Activated CD4-positive, alpha-beta T cell treated with anti-CD3 and anti-CD28 coated beads, Interleukin-2, amount 50 U/mL, for 24 hours (primary cell): Measurements from ENCODE around the gene CDHR5.

Experiments
- DNase-seq, 2 donors: peaks; one replicate each; pipeline ENCODE4 v3.0.0-alpha.2; 2020; ENCODE audit warnings: low read depth in 1 of 2, low spot score in 1 of 2

The CDHR5 gene

DNA sequence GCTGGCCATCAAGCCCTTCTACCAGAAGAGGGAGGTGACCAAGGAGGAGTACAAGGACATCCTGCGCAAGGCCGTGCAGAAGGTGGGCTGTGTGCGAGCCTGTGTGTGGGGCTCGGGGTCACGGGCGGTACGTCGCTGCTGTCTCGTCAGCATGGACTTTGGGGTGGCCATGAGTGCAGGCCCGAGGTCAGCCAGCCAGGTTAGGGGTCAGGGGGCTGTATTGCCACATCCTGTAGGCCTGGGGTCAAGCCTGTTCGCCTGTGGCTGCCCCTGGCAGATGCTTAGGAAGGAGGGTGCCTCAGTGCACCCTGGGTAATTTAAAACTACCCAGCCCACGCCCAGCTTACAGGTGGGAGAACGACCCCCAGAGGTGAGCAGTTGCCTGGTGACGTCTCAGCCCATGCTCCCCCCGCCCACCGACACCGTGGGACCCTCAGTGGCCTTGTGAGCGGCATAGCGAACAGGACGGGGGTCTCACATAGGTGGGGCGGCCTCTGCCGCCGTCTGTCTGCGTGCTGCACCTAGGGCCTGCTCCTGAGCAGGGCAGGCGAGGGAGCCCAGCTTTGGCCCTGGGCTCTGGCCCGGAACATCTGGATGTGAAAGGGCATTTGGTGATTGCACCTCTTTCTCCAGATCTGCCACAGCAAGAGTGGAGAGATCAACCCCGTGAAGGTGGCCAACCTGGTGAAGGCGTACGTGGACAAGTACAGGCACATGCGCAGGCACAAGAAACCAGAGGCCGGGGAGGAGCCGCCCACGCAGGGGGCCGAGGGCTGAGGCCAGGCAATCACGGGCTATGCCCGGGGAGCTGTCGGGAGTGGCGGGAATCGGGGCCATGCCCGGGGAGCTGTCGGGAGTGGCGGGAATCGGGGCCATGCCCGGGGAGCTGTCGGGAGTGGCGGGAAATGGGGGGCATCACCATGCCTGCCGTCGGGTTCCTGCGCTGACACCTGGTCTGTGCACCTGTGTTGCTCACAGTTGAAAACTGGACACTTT, 13.5 kb downstream of the CDHR5 start:
- DNase-seq, result no peak

DNA sequence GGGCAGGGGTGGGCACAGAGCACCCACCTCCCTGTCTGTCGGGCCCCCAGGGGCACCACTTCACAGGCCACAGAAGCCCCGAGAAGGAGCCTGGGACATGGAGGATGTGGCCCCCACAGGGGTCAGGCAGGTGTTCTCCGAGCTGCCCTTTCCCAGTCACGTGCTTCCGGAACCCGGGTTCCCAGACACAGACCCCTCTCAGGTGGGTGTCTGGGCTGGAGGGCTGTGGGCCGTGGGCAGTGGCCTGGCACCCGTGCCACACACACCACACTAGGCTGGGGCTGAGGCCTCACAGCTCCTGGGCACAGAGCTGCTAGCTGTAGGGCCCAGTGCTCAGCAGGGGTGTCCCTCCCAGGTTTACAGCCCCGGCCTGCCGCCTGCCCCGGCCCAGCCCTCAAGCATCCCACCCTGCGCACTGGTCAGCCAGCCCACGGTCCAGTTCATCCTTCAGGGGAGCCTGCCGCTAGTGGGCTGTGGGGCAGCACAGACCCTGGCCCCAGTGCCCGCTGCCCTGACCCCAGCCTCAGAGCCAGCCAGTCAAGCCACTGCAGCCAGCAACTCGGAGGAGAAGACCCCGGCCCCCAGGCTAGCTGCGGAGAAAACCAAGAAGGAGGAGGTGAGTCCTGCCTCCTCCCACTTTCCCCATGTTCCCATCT, 14.5 kb downstream of the CDHR5 start:
- DNase-seq, result no peak

DNA sequence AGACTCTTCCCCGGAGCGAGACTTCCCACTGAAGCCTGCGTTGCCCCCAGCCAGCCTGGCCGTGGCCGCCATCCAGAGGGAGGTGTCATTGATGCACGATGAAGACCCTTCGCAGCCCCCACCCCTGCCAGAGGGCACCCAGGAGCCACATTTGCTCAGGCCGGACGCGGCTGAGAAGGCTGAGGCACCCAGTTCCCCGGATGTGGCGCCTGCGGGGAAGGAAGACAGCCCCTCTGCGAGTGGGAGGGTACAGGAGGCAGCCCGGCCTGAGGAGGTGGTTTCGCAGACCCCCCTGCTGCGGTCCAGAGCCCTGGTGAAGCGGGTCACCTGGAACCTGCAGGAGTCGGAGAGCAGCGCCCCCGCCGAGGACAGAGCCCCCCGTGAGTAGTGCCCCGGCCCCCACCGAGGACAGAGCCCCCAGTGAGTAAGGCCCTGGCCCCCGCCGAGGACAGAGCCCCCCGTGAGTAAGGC, 15.4 kb downstream of the CDHR5 start:
- DNase-seq, result no peak

DNA sequence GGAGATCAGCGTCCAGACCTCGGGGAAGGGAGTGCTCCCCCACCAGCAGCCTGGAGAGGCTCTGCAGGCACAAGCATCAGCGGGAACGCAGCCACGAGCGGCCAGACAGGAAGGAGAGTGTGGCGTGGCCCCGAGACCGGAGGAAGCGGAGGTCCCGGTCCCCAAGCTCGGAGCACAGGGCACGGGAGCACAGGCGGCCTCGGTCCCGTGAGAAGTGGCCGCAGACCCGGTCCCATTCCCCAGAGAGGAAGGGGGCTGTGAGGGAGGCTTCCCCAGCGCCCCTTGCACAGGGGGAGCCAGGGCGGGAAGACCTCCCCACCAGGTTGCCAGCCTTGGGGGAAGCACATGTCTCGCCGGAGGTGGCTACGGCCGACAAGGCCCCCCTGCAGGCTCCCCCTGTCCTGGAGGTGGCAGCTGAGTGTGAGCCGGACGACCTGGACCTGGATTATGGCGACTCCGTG, 15.9 kb downstream of the CDHR5 start:
- no peak for DNase-seq

DNA sequence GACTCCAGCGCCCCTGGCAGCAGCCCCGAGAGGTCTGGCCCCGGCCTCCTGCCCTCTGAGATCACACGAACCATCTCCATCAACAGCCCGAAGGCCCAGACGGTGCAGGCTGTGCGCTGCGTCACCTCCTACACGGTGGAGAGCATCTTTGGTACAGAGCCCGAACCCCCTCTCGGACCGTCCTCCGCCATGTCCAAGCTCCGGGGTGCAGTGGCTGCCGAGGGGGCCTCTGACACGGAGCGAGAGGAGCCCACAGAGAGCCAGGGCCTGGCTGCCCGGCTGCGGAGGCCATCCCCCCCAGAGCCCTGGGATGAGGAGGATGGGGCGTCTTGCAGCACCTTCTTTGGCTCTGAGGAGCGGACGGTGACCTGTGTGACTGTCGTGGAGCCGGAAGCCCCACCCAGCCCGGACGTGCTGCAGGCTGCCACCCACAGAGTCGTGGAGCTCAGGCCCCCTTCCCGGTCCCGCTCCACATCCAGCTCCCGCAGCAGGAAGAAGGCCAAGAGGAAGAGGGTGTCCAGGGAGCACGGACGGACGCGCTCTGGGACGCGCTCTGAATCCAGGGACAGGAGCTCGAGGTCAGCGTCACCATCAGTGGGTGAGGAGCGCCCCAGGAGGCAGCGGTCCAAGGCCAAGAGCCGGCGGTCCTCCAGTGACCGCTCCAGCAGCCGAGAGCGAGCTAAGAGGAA, 16.6 kb downstream of the CDHR5 start:
- no peak for DNase-seq

DNA sequence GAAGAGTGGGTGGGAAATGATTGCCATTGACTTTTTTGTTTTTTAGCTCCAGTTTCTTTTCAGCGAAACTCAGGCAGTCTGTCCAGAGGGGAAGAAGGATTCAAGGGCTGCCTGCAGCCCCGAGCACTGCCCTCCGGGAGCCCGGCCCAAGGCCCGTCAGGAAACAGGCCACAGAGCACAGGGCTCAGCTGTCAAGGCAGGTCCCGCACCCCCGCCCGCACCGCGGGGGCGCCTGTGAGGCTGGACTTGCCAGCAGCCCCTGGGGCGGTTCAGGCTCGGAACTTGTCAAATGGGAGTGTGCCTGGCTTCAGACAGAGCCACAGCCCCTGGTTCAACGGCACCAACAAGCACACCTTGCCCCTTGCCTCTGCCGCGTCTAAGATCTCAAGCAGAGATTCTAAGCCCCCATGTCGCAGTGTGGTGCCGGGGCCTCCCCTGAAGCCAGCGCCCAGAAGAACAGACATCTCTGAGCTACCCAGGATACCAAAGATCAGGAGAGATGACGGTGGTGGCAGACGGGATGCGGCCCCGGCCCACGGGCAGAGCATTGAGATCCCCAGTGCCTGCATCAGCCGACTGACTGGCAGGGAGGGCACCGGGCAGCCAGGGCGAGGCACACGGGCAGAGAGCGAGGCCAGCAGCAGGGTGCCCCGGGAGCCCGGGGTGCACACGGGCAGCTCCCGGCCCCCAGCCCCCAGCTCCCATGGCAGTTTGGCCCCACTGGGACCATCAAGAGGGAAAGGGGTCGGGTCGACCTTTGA, 17.6 kb downstream of the CDHR5 start:
- no peak for DNase-seq

DNA sequence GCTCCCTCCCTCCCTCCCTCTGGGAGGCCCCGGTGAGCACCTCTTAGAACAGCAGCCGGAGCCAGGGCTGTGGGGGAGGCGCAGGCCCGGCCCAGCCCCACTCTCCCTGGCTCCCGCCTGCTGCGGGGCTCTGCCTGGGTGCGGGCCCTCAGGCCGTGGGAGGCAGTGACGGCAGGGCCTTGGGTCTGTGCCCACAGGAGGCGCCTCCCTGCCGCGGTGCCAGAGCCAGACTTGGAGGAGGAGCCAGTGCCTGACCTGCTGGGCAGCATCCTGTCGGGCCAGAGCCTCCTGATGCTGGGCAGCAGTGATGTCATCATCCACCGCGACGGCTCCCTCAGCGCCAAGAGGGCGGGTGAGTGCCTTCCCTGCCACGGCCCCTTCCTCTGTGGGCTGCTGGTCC, 18.5 kb downstream of the CDHR5 start:
- no peak for DNase-seq

DNA sequence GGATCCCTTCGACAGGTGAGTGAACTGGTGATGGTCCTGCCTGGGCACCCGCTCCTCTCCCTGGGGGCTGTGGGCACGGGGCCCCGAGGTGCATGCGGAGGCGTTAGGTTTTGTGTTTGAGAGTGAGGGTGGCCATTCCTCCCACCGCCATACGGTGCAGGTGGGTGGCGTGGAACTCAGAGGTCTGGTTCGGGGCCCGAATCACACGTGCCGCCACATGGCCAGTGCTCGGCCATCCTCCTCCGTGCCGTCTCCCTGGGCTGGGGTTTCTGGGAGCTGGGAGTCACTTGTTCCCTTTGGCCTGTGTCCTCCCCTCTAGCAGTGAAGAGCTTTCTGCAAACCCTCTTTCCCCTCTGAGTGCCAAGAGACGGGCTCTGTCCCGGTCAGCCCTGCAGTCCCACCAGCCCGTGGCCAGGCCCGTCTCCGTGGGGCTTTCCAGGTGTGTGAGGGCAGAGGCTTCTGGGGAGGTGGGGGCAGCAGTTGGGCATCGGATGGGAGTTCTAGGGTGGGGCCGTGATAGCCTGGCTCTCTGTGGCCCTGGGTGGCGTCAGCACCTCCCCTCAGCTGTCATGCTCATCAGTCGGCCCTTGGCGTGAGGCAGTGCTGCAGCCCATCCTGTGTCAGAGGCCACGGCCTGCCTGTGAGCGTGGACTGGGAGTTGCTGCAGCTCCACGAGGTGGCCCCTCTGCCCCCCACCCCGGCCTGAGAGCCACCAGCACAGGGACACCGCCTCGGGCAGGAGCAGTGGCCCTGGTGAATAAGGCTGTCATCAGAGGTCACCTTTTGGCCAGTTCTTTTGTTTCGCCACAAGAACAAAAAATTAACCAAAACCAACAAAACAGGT, 19.2 kb downstream of the CDHR5 start:
- DNase-seq, result no peak

DNA sequence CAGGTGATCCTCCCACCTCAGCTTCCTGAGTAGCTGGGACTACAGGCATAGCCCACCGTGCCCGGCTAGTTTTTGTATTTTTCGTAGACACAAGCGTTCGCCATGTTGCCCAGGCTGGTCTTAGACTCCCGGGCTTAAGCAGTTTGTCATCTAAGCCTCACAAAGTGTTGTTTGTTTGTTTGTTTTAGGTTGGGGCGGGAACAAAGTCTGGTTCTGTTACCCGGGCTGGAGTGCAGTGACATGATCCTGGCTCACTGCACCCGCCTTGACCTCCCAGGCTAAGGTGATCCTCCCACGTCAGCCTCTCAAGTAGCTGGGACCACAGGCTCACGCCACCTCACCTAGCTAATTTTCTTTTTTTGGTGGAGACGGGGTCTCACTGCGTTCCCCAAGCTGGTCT, 21.6 kb downstream of the CDHR5 start:
- DNase-seq, result no peak

DNA sequence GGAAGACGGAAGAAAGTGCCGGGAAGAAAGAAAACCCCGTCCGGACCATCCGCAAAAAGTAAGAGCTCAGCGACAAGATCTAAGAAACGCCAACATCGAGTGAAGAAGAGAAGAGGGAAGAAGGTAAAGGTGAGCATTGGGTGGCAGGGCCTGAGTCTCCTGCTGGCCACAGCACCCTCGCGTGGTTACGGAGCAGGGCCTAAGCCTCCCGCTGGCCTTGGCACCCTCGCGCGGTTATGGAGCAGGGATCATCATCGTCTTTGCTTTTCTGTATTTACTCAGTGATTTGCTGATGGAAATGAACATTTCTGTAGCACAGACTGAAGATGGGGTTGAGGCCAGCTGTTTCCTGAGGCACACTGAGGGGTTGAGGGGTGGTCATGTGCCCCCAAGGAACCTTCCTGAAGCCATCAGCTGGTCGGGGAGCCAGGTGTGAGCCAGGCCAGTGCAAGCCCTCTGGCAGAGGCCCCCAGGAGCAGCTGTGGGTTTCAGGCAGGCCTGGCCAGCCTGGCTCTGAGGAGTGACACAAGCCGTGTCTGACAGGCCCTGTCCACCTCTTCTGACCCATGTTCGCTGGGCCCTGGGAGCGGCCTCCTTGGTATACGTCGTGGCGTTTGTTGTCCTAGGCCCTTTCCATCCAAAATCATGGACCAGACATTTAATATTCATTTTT, 23.0 kb downstream of the CDHR5 start:
- no peak for DNase-seq

DNA sequence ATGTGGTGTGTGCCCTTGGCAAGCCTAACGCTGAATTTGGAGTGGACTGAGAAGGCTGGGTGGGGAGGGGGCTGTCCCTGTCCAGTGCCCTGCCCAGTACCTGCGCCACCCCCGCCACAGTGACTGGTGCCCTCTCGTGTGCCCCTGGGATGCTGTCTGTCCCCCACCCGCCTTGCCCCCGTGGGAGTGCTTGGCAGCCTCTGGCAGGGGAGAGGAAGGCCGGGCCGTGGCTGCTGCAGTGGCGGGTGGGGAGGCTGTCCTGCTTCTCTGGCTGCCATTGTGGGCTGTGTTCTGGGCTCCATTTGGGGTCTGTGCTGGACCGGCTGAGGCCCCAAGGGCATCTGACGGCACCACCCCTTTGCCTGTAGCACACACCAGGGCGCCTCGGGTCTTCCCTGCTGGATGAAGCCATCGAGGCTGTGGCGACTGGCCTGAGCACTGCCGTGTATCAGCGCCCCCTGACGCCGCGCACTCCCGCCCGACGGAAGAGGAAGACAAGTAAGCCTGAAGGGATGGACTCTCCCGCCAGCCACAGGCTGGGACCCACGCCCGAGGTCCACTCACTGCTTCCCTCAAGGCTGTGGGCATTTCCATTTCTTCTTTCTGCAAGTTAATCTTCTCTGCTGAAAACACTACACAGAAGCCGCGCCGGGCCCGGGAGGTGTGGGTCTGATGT, 26.6 kb downstream of the CDHR5 start:
- no peak for DNase-seq

DNA sequence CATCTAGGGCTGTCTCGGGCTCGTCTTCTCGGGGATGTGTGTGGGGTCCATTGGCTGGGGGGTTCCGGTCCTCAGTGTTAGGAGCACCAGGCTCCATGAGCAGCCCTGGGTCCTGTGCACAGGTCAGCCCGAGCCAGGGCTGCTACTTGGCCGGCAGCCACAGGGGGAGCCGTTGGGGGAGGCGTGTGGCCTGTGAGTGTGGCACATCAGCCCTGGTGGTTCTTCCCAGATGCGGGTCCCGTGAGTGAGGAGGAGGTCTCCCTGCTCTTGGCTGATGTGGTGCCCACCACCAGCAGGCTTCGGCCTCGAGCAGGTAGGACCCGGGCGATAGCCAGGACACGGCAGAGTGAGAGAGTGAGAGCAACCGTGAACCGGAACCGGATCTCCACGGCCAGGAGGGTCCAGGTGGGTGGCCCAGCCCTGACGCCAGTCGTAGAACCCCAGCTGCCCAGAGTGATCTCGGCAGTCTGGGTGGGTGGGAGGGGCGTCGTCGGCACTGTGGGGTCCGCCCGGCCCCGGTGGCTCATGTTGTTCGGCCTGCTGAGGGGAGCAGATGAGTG, 27.5 kb downstream of the CDHR5 start:
- DNase-seq, result no peak

DNA sequence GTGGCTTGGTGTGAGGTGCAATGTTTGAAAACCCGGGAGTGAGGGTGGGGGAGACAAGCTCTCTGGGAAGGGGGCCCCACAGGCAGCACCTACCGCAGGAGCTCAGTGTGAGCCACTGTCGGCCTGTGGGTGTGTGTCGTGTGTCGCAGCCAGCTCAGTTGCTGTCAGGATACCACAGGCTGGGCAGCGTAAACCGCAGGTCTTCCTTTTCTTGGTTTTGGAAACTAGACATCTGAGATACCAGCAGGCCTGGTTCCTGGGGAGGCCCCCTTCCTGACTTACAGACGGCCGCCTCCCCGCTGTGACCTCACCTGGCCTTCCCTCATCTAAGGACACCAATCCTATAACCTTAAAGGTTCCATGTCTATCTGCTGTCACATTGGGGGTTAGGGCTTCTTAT, 28.4 kb downstream of the CDHR5 start:
- DNase-seq, result no peak

DNA sequence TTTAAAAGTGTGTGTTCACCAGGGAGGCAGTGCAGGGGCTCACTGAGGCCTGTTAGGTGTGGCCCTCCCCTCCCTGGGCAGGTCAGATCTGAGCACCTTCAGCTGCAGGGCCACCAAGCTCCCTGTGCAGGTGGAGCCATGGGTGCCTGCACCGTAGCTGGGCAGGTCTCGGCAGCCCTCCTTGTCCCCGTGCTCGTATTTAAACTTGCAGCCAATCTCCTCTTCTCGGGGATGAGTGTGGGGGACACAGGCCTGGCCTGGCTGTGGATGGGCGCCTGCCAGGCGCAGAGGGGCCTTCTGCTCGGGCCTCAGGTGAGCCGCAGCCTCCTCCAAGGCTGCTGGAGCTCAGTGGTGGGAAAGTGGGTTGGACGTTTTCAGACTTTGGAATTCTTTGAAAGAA, 29.4 kb downstream of the CDHR5 start:
- no peak for DNase-seq

DNA sequence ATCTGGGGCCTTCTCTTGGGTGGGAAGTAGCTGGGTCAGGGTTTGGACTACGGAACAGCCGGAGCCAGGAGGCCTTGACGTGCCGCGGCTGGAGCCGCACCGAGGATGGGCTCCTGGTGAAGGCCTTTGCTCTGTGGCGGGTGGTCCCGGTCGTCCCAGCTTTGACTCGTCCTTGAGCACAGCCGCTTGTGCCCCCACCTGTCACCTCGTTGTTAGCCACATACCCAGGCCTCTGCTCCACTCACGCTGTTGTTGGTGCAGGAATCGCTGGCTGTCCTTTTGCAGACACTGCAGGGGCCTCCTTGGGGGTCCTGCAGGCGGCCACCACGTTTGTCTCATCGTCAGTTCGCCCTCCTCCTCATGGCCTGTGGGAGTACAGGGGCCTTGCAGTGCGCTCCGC, 31.4 kb downstream of the CDHR5 start:
- DNase-seq, result no peak

DNA sequence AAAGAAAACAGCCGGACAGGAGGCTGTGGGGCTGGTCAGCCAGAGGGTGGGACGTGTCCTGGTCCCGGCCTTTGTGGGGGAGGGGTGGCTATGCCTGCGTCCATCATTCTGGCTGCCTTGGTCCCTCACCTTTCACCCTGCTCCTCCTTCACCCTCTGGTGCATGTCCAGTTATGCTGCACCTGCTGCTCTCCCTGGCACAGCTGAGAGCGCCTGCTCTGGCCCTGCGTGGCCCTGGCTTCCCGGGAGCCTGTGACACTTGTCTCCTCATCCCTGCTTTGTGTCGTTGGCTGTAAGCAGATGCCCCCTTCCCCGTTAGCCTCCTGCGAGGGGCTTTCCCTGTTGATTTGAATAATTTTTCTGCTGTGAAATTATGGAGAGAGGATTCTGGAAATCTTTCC, 31.8 kb downstream of the CDHR5 start:
- DNase-seq, result no peak

DNA sequence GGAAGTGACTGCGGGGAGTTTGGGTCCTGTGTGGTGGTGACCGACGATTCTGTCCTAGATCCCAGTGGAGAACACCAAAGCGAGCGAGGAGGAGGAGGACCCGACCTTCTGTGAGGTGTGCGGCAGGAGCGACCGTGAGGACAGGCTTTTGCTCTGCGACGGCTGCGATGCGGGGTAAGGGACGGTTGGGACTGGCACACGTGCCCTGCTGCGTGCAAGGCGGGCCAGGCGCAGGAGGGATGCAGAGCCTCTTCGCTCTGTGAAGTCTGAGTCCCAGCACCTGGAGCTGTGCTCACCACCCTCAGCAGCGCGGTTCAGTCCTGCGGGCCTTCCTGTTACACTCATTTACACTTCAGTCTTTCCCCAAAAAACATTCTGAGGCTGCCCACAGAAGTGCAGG, 32.3 kb downstream of the CDHR5 start:
- DNase-seq, result no peak

DNA sequence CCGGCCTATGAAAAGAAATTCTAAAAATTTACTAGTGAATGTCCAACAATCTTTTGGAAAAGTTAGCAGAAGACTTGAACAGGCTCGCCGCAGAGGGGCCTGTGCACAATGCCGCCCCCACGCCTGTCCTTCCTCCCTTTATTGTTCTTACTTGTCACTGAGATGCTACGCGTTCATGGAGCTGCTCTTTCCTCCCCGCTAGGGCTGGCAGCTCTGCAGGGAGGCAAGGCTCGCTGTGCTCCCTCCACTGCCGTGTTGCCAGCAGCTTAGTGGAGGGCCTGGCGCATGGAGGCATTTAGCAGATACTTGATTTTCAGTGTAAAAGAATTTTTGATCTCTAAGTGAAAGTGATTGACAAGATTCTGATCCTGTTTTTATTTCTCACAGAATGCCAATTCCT, 33.8 kb downstream of the CDHR5 start:
- no peak for DNase-seq

DNA sequence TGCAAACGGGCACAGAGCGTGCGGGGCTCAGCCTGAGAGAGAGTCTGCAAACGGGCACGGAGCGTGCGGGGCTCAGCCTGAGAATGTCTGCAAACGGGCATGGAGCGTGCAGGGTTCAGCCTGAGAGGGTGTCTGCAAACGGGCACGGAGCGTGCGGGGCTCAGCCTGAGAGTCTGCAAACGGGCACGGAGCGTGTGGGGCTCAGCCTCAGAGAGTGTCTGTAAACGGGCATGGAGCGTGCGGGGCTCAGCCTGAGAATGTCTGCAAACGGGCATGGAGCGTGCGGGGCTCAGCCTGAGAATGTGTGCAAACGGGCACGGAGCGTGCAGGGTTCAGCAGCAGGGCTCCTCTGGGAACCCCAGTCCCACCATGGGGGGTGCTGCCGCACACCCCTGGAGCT, 35.0 kb downstream of the CDHR5 start:
- no peak for DNase-seq
